SKM-1 (cell line): ENCODE results near the gene MARVELD2.

ENCODE experiments used
- DNase-seq: peaks from one replicate; lab custom pipeline; 2025; ENCODE audit not compliant: unreplicated experiment; lab: John Stamatoyannopoulos, UW

The MARVELD2 gene

GRCh38 chr5:69492391-69492922 lies 77.5 kb downstream of the MARVELD2 start, which contains the start of gene OCLN:
Gene OCLN (plus strand): TSS chr5:69492790. CDS start chr5:69504245, 11,455 bp downstream.
- peak; percentile 48 for DNase-seq

GRCh38 chr5:69492923-69493395 lies 78.0 kb downstream of the MARVELD2 start:
- no peak for DNase-seq

GRCh38 chr5:69493396-69494133 lies 78.6 kb downstream of the MARVELD2 start:
- no peak for DNase-seq
